Measurements from ENCODE around the gene ADCY4. TPM values are rescaled to one million over a fixed set of nuclear protein-coding genes. Genes with fewer than 3 reads are reported as not detected.
A peak's percentile ranks its signal among the peaks of the same experiment; 100 is the strongest.

Gene ADCY4
- total RNA-seq, 1 donor from 2014 or later: 60.1 TPM

DNA sequence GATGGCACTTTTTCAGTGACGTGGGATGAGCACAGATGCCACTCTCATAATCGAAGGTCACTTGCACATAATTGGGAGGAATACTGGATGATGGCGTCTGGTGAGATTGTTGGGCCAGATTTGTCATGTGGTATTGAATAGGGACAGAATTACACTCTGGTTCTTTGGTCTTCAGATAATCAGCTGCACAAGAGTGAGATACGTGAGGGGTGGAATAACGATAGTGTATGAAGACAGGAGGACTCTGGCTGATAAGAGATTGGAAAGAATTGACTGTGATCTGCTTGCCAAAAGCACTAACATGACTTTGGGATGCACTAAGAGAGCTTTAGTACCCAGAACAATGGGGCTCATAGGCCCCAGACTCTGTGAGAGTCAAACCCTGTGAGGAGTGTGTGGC is 56.4 kb downstream of the ADCY4 start:
- no peak for DNase-seq (ENCODE audit: low read depth in 2 of 2)

DNA sequence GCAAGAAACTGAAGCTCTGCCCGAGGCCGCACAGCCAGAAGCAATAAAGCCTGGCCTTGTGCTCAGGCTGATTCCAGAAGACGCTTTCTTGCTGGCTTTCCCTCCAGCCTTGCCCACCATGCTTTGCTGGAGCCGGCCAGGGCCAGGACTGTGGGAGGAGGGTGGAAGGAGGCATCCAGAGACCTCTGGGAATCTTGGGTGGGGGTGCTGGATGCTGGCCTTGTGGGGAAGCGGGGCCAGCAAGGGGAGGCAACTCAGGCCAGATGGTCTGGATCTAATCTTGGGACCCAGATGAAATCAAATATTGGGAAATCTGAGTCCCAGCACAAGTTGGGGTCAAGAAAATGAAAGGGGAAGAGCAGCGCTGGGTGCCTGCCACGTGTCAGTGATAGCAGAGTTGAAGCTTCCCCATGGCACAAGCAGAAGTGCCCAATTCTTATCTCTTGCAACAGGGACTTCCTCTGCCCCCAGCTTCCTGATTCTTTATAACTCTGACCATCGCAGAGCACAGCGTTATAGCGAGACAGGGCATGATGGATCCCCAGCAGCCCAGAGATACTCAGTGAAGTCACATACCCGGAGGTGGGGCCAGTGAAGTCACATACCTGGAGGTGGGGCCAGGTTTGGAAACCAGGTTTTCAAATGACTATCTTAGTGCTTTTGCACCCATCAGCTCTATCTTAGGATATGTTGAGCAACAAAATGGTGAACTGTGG is 57.1 kb downstream of the ADCY4 start:
- DNase-seq (ENCODE audit: low read depth in 2 of 2): no peak

DNA sequence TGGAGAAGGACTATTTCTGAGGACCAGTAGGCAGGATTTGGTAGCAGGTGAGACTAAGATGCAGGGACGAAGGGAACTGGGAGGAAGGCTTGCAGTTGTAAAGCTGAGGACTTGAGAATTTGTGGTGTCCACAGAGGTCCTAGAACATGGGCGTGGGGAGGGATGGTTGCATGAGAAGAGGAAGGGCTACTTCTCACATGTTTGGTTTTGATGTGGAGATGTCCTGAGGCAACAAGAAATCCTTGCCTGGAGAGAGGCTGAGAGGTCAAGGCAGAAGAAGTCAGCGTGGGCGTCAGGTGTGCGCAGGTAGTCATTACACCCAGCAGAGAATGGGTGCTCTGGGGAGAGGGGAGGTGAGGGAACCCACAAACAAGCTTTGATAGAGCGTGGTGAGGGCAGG is 57.8 kb downstream of the ADCY4 start:
- no peak for DNase-seq (ENCODE audit: low read depth in 2 of 2)

DNA sequence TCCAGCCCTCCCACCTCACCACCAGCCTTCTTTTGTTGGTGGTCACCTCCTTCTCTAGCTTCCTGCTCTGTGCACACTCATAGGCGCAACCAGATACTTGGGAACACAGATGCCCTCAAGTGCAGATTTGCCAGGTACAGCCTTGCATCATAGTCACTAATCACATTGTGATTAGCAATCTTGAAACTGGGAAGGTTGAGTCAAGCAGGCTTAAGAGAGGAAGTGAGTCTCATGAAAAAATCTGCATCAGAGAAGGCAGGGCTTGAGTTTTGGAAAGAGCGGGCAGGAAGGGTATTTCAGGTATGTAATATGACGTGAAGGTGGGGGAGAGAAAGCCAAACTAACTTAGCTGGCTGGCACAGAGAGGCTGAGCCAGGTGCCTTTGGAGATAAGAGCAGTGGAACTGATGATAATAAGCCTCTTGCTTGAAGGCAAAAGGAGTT is 60.7 kb downstream of the ADCY4 start:
- DNase-seq (ENCODE audit: low read depth in 2 of 2): no peak

DNA sequence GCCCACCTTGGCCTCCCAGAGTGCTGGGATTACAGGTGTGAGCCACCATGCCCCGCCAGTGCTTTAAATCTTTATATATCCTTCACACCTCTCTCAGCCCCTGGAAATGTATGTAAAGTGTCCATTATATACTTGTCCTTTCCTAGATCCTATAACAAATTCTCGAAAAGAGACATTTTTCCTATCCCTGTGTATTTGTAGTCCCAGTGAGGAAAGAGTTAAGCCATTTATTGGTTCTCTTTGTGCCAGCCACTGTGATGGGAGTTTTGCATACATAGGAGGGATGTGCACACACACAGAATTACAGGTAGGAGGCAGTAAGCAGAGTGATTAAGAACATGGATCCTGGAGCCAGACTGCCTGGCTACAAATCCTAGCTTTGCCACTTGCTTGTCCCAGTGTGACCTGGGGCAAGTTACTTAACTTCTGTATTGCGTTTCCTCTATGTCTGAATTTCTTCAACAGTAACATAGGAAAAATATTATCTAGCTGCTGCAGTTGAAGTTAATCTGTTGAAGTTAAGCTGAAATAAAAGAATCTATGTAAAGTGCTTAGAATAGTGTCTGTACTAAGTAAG is 61.4 kb downstream of the ADCY4 start:
- peak in 1 of 2 donors; percentile 12 for DNase-seq (ENCODE audit: low read depth in 2 of 2)

DNA sequence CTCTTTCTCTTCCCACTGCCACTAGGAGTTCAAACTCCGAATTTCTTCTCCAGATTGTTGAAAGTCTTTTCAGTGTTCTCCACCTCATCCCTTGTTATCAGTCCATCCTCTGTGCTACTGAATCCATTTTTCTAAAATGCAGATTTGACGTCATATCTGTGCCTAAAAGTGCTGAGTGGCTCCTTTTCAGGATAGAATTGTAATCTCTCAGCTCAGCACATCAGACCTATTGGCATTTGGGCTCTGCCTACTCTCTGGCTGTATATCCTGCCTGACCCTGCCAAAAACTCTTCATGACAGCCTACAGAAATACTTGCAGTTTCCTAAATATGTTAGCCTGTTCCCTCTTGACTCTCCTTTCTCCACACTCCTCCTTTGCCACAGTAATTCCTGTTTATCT is 62.4 kb downstream of the ADCY4 start:
- DNase-seq (ENCODE audit: low read depth in 2 of 2): no peak

DNA sequence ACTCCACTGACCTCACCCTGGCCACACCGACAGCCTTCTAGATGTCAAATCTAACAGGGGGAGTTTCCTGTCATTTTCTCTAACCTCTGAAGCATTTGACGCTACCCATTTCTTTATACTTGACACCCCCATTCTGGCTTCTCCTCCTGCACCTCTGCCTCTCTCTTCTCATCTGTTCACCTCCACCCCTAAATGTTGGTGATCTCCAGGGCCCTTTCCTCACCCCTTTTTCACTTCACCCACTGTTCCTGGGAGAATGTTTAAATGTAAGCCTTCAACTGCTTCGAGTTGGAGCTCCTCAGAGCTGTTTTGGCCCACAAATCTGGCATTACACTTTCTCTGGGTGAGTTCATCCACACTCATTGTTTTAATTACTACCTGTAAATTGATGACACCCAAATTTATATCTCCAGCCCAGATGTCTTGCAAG is 63.0 kb downstream of the ADCY4 start:
- no peak for DNase-seq (ENCODE audit: low read depth in 2 of 2)

DNA sequence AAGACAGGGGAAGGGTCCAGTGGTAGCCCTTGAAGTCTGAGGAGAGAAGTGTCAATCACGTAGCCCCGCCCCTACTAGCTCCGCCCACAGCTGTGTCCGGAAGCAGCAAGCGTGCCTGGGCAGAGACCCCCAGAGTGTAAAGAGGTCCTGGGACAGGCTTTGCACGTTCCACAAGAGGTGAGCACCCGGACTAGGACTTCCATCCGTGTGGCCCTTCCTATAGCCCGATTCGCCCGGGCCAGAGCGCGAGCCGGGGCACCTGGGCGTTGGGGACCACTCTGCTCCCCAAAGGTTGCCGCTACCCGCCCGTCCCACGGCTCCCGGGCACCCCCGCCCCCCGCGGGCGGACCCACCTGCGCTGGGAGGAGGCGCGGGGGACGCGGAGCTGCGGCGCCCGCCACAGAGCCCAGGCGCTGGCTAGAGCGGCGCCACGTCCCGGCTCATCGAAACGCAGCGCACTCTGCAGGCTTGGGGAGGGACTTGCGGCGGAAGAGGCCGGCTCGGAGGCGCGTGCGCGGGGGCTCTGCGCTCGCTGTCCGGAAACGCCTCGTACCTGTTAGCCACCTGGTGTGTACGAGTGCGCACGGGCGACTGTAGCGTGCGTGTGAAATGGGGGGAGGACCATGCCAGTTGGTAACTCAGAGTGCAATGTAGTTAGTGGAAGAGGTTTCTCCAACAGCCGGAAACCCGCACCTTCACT is 63.6 kb downstream of the ADCY4 start, which contains the start of gene RABGGTA:
Gene RABGGTA, minus strand, starts transcription at position 464 of the 700 bp plus-strand sequence. CDS start 482 bp downstream, outside the sequence.
- peak; percentile 91 to 95 for DNase-seq (ENCODE audit: low read depth in 2 of 2)

DNA sequence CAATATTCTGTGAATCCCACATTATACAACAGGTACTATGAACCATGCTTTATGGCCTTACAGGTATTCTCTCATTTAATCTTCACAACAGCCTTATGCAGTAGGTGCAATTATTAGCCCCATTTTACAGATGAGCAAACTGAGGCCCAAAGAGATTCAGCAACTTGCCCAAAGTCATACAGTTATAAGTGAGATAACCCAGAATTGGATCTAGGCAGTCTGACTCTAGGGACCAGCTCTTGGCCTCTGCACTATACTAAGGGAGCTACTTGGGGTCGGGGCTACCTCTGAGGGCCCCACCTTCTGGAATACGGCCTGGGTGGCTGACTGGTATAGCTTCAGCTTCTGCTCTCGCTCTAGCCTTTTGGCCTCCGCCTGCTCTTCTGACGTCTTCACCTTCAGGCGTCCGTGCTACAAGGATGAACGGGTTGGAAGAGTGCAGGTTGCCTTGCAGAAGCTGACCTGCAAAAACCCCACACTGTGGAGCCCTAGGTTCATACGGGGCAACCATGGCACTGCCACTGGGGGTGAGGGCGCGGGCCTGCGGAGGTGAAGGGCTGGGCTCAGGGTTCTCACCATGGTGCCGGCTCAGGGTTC is 64.2 kb downstream of the ADCY4 start:
- DNase-seq (ENCODE audit: low read depth in 2 of 2): no peak

DNA sequence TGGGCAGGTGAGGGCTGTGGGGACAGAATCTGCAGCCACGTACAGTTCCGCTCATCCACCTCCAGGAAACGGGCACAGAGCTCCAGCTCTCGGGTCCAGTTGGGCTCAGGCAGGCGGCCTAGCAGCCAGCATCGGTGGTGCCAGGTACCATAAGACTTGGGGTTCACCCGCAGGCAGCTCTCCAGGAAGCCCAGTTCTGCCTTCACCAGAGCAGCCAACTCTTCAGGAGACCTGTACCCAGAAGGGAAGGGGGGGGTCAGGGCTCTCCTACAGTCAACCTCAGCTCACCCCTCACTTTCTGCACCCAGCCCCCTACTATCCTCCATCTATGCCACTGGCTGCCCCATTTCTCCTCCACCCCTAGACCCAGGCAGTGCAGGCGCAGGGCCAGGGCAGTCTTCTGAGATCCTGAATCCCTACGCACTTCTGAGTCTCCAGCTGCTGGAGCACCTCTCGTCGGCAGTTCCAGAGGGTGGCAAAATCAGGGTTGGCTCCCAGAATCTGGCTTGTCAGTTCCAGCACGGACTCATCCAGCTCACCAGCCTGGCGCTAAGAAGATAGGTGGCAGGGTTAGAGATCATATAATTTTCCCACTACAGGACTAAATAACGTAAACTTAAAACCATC is 64.8 kb downstream of the ADCY4 start:
- no peak for DNase-seq (ENCODE audit: low read depth in 2 of 2)

DNA sequence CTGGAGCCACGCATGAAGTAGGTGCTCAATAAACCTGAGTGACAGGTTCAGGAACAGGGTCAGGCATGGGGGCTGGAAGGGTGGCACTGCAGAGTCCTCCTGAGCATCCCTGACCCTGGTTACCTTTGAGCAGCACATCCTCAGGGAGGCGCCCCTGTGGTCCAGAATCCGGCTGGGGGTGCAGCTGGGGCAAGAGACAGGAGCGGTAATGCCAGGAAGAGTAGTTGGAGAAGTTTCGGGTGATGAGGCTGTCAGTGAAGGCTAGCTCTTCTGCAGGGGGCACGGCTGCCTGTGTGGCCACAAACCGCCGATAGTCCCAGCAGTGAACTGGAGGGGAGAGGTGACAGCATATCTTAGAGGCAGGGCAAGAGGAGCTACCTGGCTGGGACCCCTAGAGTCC is 65.5 kb downstream of the ADCY4 start:
- no peak for DNase-seq (ENCODE audit: low read depth in 2 of 2)

Other genes starting within 250 kb of the ADCY4 start
- gene PCK2, start 240.8 kb downstream of the ADCY4 start, total RNA-seq: 7.6 and 9.7 TPM in 2 replicates
- 59.9 and 77.8 TPM in 2 replicates for gene DCAF11, start 220.3 kb downstream of the ADCY4 start, total RNA-seq
- 1.1 and 1.6 TPM in 2 replicates for gene NRL, start 220.1 kb downstream of the ADCY4 start, total RNA-seq
- 0.20 and 0.44 TPM in 2 replicates for gene FITM1, start 204.4 kb downstream of the ADCY4 start, total RNA-seq
- 114 TPM in 2 replicates for gene PSME1, start 198.9 kb downstream of the ADCY4 start, total RNA-seq
- 13.9 and 20.4 TPM in 2 replicates for gene EMC9, start 193.5 kb downstream of the ADCY4 start, total RNA-seq
- 114 and 139 TPM in 2 replicates for gene PSME2, start 188.5 kb downstream of the ADCY4 start, total RNA-seq
- 21.1 and 23.2 TPM in 2 replicates for gene RNF31, start 187.6 kb downstream of the ADCY4 start, total RNA-seq
- 41.6 and 42.9 TPM in 2 replicates for gene IRF9, start 173.8 kb downstream of the ADCY4 start, total RNA-seq
- 1.1 and 1.2 TPM in 2 replicates for gene REC8, start 163.0 kb downstream of the ADCY4 start, total RNA-seq
- 24.4 and 25.7 TPM in 2 replicates for gene IPO4, start 146.3 kb downstream of the ADCY4 start, total RNA-seq
- gene TM9SF1, start 139.6 kb downstream of the ADCY4 start, total RNA-seq: 30.5 and 46.2 TPM in 2 replicates
- not detected in 2 replicates for gene TSSK4, start 129.4 kb downstream of the ADCY4 start, total RNA-seq
- 12.2 and 16.3 TPM in 2 replicates for gene CHMP4A, start 121.6 kb downstream of the ADCY4 start, total RNA-seq
- gene MDP1, start 119.0 kb downstream of the ADCY4 start, total RNA-seq: 8.3 and 13.7 TPM in 2 replicates
- gene NEDD8, start 102.7 kb downstream of the ADCY4 start, total RNA-seq: 193 and 210 TPM in 2 replicates
- gene GMPR2, start 102.1 kb downstream of the ADCY4 start, total RNA-seq: 87.6 and 109 TPM in 2 replicates
- 34.9 and 63.5 TPM in 2 replicates for gene TINF2, start 92.4 kb downstream of the ADCY4 start, total RNA-seq
- gene TGM1, start 71.9 kb downstream of the ADCY4 start, total RNA-seq: under 0.01 and 0.20 TPM in 2 replicates
- gene RABGGTA, start 63.5 kb downstream of the ADCY4 start, total RNA-seq: 11.8 and 17.3 TPM in 2 replicates
- gene DHRS1, start 35.3 kb downstream of the ADCY4 start, total RNA-seq: 6.3 and 8.7 TPM in 2 replicates
- 15.7 and 20.4 TPM in 2 replicates for gene NOP9, start 35.2 kb downstream of the ADCY4 start, total RNA-seq
- 1.3 and 2.6 TPM in 2 replicates for gene CIDEB, start 27.1 kb downstream of the ADCY4 start, total RNA-seq
- 2.0 and 2.8 TPM in 2 replicates for gene LTB4R2, start 24.9 kb downstream of the ADCY4 start, total RNA-seq
- 2.0 and 2.2 TPM in 2 replicates for gene LTB4R, start 23.6 kb downstream of the ADCY4 start, total RNA-seq
- 0.60 and 0.65 TPM in 2 replicates for gene RIPK3, start 4.9 kb upstream of the ADCY4 start, total RNA-seq
- gene NFATC4, start 33.1 kb upstream of the ADCY4 start, total RNA-seq: 0.60 and 0.87 TPM in 2 replicates
- gene NYNRIN, start 63.9 kb upstream of the ADCY4 start, total RNA-seq: 1.4 and 4.1 TPM in 2 replicates
- 0.20 and 0.22 TPM in 2 replicates for gene CBLN3, start 94.6 kb upstream of the ADCY4 start, total RNA-seq
- gene KHNYN, start 94.9 kb upstream of the ADCY4 start, total RNA-seq: 30.3 and 45.8 TPM in 2 replicates
- 6.5 and 7.3 TPM in 2 replicates for gene SDR39U1, start 107.7 kb upstream of the ADCY4 start, total RNA-seq
- gene CMA1, start 173.2 kb upstream of the ADCY4 start, total RNA-seq: not detected in 2 replicates
- gene CTSG, start 241.2 kb upstream of the ADCY4 start, total RNA-seq: not detected in 2 replicates